Measurements from ENCODE around the gene OBSCN.

The OBSCN gene

DNA sequence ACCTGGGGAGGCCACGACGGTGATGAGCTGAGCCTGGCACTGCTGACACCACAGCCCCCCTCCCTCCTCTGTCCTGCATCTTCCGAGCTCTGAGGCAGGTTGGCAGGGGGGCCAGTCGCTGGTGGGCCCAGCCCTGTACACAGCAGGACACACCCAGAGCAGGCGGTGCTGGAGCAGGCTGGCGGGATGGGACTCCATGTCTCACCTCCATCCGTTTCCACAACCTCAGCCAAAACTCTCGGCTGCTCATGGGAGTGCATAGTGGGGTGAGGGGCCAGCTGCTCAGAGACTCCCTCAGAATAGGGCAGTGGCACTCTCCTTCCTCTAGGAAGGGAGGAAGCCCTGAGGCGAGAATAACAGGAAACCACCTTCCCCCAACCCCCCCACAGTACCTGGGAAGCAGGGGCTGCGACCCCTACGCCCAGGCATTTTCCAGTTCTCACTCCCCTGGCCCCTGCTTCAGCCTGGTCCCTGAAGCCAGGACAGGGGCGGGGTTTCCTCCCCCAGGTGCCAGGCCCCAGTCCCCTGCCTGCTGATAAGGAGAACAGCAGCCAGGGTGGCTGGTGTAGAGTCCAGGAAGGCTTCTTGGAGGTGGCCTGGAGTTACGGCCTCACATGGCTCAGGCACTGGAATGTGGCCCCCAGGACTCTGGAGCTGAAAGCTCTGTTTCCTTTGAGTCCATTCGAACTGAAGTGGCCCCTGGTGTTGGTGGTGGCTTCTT lies 45.4 kb upstream of the OBSCN start:
- TF ChIP-seq, protein P1, sequence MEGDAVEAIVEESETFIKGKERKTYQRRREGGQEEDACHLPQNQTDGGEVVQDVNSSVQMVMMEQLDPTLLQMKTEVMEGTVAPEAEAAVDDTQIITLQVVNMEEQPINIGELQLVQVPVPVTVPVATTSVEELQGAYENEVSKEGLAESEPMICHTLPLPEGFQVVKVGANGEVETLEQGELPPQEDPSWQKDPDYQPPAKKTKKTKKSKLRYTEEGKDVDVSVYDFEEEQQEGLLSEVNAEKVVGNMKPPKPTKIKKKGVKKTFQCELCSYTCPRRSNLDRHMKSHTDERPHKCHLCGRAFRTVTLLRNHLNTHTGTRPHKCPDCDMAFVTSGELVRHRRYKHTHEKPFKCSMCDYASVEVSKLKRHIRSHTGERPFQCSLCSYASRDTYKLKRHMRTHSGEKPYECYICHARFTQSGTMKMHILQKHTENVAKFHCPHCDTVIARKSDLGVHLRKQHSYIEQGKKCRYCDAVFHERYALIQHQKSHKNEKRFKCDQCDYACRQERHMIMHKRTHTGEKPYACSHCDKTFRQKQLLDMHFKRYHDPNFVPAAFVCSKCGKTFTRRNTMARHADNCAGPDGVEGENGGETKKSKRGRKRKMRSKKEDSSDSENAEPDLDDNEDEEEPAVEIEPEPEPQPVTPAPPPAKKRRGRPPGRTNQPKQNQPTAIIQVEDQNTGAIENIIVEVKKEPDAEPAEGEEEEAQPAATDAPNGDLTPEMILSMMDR (IDR thresholded peaks at IDR 0.05), result no peak

DNA sequence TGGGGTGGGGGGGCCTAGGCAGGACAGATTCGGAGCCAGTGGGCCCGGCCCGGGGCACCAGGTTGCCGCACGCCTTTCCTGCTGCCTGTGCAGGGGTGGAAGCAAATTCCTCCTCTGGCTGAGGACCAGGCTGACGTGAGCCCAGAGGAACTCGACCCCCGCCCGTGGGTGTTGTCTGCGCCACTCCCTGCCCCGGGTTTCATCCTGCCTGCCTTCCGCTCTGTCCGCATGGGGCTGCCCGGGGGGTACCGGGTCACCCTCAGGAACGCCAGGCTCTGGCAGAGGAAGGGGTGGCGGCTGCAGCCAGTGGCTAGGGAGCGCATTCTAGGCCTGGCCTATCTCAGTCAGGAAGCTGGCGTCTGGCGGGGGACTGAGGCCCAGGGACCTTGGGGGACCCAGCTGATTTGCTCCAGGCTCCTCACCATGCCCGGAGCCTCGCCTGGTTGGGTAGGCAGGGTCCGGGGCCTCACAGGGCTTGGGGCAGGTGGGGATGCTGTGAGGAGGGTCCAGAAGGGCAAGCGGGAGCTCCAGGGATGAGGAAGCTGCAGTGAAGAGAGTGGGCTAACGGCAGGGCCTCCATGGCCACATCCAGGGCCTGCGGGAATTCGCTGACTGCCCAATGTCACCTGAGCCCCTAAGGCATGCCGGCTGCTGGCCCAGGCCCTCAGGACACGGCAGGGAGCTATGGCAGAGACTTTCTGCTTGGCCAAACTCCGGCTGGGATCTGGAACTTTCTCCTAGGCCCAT lies 44.7 kb upstream of the OBSCN start:
- TF ChIP-seq, protein P1 (IDR thresholded peaks at IDR 0.05), result no peak

DNA sequence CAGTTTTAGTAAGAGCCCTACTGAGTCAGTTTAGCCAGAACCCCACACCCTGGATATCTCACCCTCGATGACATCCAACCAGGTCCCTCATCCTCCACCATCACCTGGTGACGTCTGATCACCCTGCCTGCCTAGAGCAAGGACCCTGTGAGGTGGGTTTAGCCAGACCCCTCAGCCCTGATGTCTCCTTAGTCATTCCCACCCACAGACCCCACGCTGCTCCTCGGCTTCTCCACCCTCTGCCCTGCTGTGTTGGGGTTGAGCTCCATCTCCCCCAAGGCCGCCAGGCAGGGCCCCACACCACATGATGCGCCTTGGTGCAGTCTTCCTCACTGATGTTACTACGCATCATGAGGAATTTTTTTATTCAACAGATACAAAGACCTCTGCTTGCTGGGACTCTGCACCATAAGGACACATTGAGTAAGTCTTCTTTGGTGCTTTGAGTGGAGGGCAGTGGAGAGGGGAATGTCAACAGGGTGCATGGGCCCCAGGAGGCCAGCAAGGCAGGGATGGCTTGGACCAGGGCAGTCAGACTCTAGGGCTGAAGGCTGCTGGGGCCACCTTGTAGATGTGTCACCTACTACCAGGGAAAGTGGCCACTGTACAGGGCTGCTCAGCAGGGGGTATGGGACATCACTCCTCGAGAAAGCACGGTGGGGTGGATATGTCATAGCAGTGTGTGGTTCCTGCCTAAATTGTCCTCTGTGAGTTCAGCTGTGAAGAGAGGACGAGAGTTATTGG lies 43.9 kb upstream of the OBSCN start:
- TF ChIP-seq, protein P1 (IDR thresholded peaks at IDR 0.05), result no peak

DNA sequence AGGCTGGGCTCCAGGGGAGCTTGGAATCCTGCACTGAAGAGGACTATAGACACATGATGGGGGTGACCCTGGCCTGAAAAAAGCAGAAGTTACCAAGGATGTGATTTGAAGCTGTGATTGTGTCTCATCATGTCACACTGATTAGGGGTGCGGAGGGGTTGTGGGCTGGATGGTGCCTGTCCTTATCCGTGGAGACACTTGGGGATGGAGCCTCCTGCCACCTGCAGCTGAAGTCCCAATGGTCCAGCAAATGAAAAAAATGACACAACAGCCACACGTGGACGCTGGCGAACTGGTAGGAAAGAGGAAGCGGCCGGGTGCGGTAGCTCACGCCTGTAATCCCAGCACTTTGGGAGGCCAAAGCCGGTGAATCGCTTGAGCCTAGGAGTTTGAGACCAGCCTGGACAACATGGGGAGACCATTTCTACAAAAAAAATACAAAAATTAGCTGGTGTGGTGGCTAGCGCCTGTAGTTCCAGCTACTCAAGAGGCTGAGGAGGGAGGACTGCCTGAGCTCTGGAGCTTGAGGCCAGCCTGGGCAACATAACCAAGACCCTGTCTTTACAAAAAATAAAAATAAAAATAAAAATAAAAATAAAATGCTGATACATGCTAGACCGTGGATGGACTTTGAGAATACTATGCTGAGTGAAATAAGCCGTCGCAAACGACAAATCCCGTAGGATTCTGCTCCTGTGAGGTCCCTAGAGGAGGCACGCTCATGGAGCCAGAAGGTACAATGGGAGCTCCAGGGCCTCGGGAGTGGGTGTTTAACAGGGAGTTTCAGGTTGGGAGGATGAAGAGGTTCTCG lies 43.1 kb upstream of the OBSCN start:
- TF ChIP-seq, protein P1 (IDR thresholded peaks at IDR 0.05), result no peak

DNA sequence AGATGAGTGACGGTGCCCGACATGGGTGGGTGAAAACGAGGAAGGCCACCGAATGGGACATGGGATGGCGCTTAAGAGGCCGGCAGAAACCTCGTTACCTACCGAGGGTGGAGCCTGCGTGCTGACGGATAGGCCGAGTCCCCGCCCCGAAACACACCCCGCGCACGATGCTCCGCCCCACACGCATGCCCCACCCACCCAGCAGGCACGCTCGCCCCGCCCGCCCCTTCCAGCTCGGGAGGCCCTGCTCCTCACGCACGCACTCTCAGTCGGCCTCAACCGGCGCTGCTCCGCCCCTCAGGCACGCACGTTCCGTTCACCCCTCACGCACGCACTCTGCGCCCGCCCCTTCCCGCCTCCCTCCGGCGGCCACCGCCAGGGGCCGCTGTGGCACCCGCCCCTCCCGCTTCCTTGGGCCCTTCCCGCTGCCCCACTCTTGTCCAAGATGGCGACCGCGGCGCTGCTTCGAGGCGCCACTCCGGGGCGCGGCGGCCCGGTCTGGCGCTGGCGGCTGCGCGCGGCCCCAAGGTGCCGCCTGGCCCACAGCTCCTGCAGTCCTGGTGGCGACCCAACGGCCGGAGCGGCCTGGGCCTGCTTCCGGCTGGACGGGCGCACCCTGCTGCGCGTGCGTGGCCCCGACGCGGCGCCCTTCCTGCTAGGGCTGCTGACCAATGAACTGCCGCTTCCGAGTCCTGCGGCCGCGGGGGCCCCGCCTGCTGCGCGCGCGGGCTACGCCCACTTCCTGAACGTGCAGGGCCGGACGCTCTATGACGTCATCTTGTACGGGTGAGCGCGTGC lies 42.3 kb upstream of the OBSCN start, which contains the start of gene IBA57:
IBA57 (plus strand) TSS at position 433 of the 798 bp plus-strand sequence; CDS start at position 446, 13 bp downstream.
- TF ChIP-seq, protein P1 (IDR thresholded peaks at IDR 0.05), result peak; percentile 99

DNA sequence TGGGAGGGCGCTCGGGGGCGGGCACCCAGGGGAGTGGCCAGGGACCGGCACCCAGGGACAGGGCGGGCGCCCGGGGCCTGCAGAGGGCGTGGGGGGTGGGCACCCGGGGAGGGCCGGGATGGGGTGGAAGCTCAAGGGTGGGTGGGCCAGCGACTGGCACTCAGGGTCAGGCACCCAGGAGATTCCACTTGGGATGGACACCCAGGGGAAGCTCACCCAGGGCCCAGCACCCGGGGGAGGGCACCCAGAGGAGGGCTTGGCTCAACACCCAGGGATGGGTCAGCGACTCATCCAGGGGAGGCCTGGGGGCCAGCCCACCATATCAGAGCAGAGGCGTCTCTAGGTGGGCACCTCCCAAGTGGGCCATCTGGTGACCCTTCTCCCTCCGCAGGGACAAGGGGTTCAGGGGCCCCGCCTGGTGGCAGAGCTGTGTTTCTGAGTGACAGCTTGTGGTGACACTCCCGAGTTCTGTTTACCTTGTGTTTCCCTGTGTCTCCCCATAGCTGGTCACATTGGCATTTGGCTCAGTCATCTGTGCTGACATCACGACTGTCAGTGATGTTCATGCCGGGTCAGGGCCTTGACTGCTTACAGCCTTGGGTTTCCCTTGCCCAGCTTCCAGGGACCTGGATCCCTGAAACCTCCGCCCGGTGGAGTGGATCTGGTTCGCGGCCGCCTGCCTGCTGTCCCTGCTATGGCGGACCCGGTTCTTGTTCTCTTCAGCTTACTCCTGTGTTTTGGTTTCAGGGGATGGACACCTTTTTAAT lies 41.5 kb upstream of the OBSCN start:
- TF ChIP-seq, protein P1 (IDR thresholded peaks at IDR 0.05), result peak; percentile 39

All from LNCAP (cell line).